HFFc6 (cell line): ENCODE measurements around the gene CSF1. TPM values are rescaled to one million over a fixed set of nuclear protein-coding genes. Genes with fewer than 3 reads are reported as not detected.

Experiments used
- DNase-seq: peaks from one replicate; pipeline ENCODE4 v3.0.0-alpha.2; 2018
- H3K27ac Mint-ChIP-seq: 2 replicates; pipeline ENCODE4 v1.8.0; 2020; ENCODE audit warnings: mild to moderate bottlenecking, mixed read lengths
- H3K27me3 Mint-ChIP-seq: 2 replicates; pipeline ENCODE4 v1.8.0; 2021; ENCODE audit warnings: mild to moderate bottlenecking, moderate library complexity, mixed read lengths; ENCODE audit not compliant: insufficient read depth
- H3K36me3 Mint-ChIP-seq: 2 replicates; pipeline ENCODE4 v1.8.0; 2021; ENCODE audit warnings: low read depth, mixed read lengths
- H3K4me1 Mint-ChIP-seq: 2 replicates; pipeline ENCODE4 v1.8.0; 2020; ENCODE audit warnings: low read depth, mixed read lengths
- H3K4me3 Mint-ChIP-seq: 2 replicates; pipeline ENCODE4 v1.8.0; 2020; ENCODE audit warnings: mild to moderate bottlenecking, moderate library complexity, mixed read lengths
- H3K9me3 Mint-ChIP-seq: 2 replicates; pipeline ENCODE4 v1.8.0; 2020; ENCODE audit warnings: mild to moderate bottlenecking, mixed read lengths
- total RNA-seq, 6 experiments: library from RNA; stranded (reverse); fragmentation: NEBNext Ultra II Directional; extraction: Animal tissue kit (Norgen Biotek cat#: 25700); gene quantifications; 2 replicates in 1 of 6; 3 replicates in 5 of 6; pipeline ENCODE4 v1.2.3, GENCODE V29; 2021
- TF ChIP-seq, protein P1 (sequence below): fragments of 200-600 bp; sonication (generic); IDR thresholded peaks from 2 replicates; pipeline ENCODE4 v1.5.0; 2021; ENCODE audit warnings: antibody characterized with exemption, mild to moderate bottlenecking

CSF1 gene
- total RNA-seq, 6 experiments from 2014 or later, result 28.7 to 79.3 (median 72.4) TPM

DNA sequence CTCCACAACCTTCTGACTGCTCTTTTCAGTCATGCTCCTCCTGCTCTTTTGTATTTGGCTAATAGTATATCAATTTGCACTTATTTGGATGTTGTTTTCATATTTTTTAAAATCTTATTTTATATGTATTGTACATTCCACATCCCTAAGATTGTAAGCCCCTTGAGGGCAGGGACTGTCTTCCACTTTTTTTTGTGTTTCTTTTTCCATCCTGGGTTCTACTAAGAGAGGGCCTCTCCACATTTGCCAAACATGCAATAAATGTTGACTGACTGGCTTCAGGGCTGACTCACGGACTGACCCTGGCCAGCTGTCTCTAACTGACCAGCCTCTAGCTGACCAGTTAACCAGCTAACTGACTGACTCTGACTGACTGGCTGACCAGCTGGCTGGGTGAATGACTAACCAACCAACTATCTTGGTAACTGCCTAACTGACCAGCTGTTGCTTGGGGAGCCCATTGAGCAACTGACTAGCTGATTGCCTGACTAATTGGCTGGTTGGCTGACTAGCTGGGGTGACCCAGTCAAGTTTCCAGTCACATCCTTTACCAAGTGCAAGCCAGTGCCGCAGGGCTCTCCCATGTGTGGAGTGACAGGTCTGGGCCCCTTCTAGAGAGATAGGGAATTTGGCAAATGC, 16.1 kb downstream of the CSF1 start:
- peak; percentile 79 for DNase-seq
- no peaks in the 10 kb centered on the region; the same call in 1 of the 2 replicates for H3K27me3 Mint-ChIP-seq
- no peak overlapping the region for H3K4me3 Mint-ChIP-seq
- H3K27ac Mint-ChIP-seq, result peak overlapping the region; percentile 46; the same call in 1 of the 2 replicates
- H3K4me1 Mint-ChIP-seq, result peaks cover 48% of the 10 kb centered on the region
- H3K9me3 Mint-ChIP-seq, result peaks cover 11% of the 10 kb centered on the region
- peaks cover 62% of the 10 kb centered on the region for H3K36me3 Mint-ChIP-seq
- TF ChIP-seq, protein P1, sequence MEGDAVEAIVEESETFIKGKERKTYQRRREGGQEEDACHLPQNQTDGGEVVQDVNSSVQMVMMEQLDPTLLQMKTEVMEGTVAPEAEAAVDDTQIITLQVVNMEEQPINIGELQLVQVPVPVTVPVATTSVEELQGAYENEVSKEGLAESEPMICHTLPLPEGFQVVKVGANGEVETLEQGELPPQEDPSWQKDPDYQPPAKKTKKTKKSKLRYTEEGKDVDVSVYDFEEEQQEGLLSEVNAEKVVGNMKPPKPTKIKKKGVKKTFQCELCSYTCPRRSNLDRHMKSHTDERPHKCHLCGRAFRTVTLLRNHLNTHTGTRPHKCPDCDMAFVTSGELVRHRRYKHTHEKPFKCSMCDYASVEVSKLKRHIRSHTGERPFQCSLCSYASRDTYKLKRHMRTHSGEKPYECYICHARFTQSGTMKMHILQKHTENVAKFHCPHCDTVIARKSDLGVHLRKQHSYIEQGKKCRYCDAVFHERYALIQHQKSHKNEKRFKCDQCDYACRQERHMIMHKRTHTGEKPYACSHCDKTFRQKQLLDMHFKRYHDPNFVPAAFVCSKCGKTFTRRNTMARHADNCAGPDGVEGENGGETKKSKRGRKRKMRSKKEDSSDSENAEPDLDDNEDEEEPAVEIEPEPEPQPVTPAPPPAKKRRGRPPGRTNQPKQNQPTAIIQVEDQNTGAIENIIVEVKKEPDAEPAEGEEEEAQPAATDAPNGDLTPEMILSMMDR, result no peak

GRCh38 chr1:109927356-109927755, 16.7 kb downstream of the CSF1 start:
- Mint-ChIP-seq H3K4me1 (peaks cover 48% of the 10 kb centered on the region), H3K36me3 (peaks cover 57% of the 10 kb centered on the region), H3K4me3 (no peak overlapping the region), H3K9me3 (peaks cover 11% of the 10 kb centered on the region), H3K27ac (no peak overlapping the region), H3K27me3 (no peaks in the 10 kb centered on the region; the same call in 1 of the 2 replicates)
- DNase-seq, result no peak
- TF ChIP-seq, protein P1, result no peak

DNA sequence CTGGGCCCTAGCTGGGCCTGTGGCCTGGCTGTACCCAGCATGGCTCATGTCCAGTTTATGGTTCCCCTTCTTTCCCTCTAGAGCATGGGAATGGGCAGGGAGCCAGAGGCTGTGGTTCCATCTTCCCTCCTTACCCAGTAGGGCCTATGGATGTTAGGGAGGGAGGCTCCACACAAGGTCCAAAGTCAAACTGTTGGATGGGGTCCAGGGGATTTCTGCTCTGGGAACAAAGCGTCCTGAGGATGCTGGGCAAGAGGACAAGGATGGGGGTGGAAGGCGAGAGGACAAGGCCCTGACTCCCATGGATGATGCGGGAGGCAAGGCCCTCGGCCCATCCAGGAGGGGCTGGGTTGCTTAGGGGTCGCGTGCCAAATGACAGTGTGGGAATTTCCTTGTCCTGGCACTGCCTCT, 17.3 kb downstream of the CSF1 start:
- DNase-seq, result no peak
- Mint-ChIP-seq H3K36me3 (peaks cover 52% of the 10 kb centered on the region), H3K27me3 (no peaks in the 10 kb centered on the region; the same call in 1 of the 2 replicates), H3K27ac (no peak overlapping the region; the same call in 1 of the 2 replicates), H3K4me1 (peaks cover 54% of the 10 kb centered on the region), H3K4me3 (no peak overlapping the region), H3K9me3 (peaks cover 11% of the 10 kb centered on the region)
- TF ChIP-seq, protein P1, result no peak

- Mint-ChIP-seq H3K4me1 (peaks cover 60% of the 10 kb centered on the region), H3K4me3 (no peak overlapping the region), H3K27ac (no peak overlapping the region), H3K27me3 (no peaks in the 10 kb centered on the region; the same call in 1 of the 2 replicates), H3K9me3 (peaks cover 11% of the 10 kb centered on the region), H3K36me3 (peaks cover 44% of the 10 kb centered on the region)
- no peak for DNase-seq
- TF ChIP-seq, protein P1, result no peak
Measured at GRCh38 chr1:109928591-109929111, 18.0 kb downstream of the CSF1 start.

GRCh38 chr1:109929170-109929569, 18.5 kb downstream of the CSF1 start:
- Mint-ChIP-seq H3K9me3 (peaks cover 11% of the 10 kb centered on the region), H3K36me3 (peaks cover 40% of the 10 kb centered on the region), H3K4me1 (peaks cover 65% of the 10 kb centered on the region), H3K4me3 (no peak overlapping the region), H3K27me3 (no peaks in the 10 kb centered on the region; the same call in 1 of the 2 replicates), H3K27ac (no peak overlapping the region)
- TF ChIP-seq, protein P1, result no peak
- DNase-seq, result no peak
